Neural crest cell (in vitro differentiated cells): ENCODE measurements around the gene TMLHE. TPM values are rescaled to one million over a fixed set of nuclear protein-coding genes. Genes with fewer than 3 reads are reported as not detected.
A peak's percentile ranks its signal among the peaks of the same experiment; 100 is the strongest.
"Not testable (repeated sequence)": the region's sequence is repeated elsewhere in the genome, so short reads cannot be mapped to it uniquely, and the experiment has no call there.

Experiments used
- DNase-seq: peaks from one replicate; pipeline ENCODE4 v3.0.0; 2021; ENCODE audit warnings: low read depth, mixed read lengths, low spot score
- H3K27ac Mint-ChIP-seq: one replicate; pipeline ENCODE4 v1.8.0; 2021; ENCODE audit warnings: mild to moderate bottlenecking, mixed read lengths; ENCODE audit not compliant: unreplicated experiment
- H3K27me3 Mint-ChIP-seq: 2 replicates; pipeline ENCODE4 v1.8.0; 2021; ENCODE audit warnings: low read depth, mild to moderate bottlenecking, mixed read lengths
- H3K36me3 Mint-ChIP-seq: 2 replicates; pipeline ENCODE4 v1.8.0; 2021; ENCODE audit warnings: low read depth, mild to moderate bottlenecking, mixed read lengths
- H3K4me1 Mint-ChIP-seq: 2 replicates; pipeline ENCODE4 v1.8.0; 2021; ENCODE audit warnings: mixed read lengths
- H3K4me3 Mint-ChIP-seq: one replicate; pipeline ENCODE4 v1.8.0; 2021; ENCODE audit warnings: mild to moderate bottlenecking, mixed read lengths
- H3K9me3 Mint-ChIP-seq: 2 replicates; pipeline ENCODE4 v1.8.0; 2021; ENCODE audit warnings: mixed read lengths
- CTCF ChIP-seq: fragments of 200-600 bp; sonication (generic); conservative IDR thresholded peaks from 2 replicates; pipeline ENCODE4 v1.5.0; 2021; ENCODE audit warnings: antibody characterized with exemption, mild to moderate bottlenecking
- total RNA-seq: library from RNA; stranded (reverse); gene quantifications from 2 replicates; pipeline ENCODE4 v1.2.1, GENCODE V29; 2021

The TMLHE gene
- total RNA-seq, 1 donor from 2014 or later: 17.7 TPM

- no peaks in the 10 kb centered on the region for H3K27me3 Mint-ChIP-seq
- DNase-seq: no peak
- H3K4me3 Mint-ChIP-seq: no peak overlapping the region
- no peak for TF ChIP-seq CTCF
- peaks cover 3% of the 10 kb centered on the region for H3K4me1 Mint-ChIP-seq
- H3K36me3 Mint-ChIP-seq: peaks cover 11% of the 10 kb centered on the region
- no peak overlapping the region for H3K27ac Mint-ChIP-seq
- H3K9me3 Mint-ChIP-seq: peaks cover 21% of the 10 kb centered on the region
These were observed 19.8 kb upstream of the TMLHE start for GRCh38 chrX:155632431-155633100.

- H3K9me3 Mint-ChIP-seq: peaks cover 11% of the 10 kb centered on the region
- not testable (repeated sequence) for H3K27me3 Mint-ChIP-seq, H3K27ac Mint-ChIP-seq, H3K4me1 Mint-ChIP-seq, H3K4me3 Mint-ChIP-seq, DNase-seq, H3K36me3 Mint-ChIP-seq
These were observed 7.4 kb upstream of the TMLHE start for GRCh38 chrX:155620110-155620509.

- Mint-ChIP-seq H3K36me3 (no peaks in the 10 kb centered on the region), H3K4me3 (no peak overlapping the region), H3K4me1 (no peaks in the 10 kb centered on the region), H3K27ac (no peak overlapping the region), H3K9me3 (peaks cover 9% of the 10 kb centered on the region), H3K27me3 (no peaks in the 10 kb centered on the region)
- DNase-seq: no peak
- TF ChIP-seq CTCF: no peak
These were observed 3.2 kb upstream of the TMLHE start for GRCh38 chrX:155615938-155616337.

- Mint-ChIP-seq H3K4me3 (peak overlapping the region; percentile 42), H3K4me1 (no peaks in the 10 kb centered on the region), H3K9me3 (peaks cover 13% of the 10 kb centered on the region), H3K36me3 (peaks cover 9% of the 10 kb centered on the region), H3K27me3 (no peaks in the 10 kb centered on the region), H3K27ac (no peak overlapping the region)
- TF ChIP-seq CTCF: no peak
- DNase-seq: no peak
These were observed 1.3 kb upstream of the TMLHE start for GRCh38 chrX:155613927-155614559.

GRCh38 chrX:155611302-155611701 is 1.4 kb downstream of the TMLHE start:
- Mint-ChIP-seq H3K9me3 (peaks cover 22% of the 10 kb centered on the region), H3K27me3 (no peaks in the 10 kb centered on the region), H3K4me3 (peak overlapping the region; percentile 92), H3K4me1 (no peaks in the 10 kb centered on the region), H3K36me3 (peaks cover 31% of the 10 kb centered on the region), H3K27ac (no peak overlapping the region)
- DNase-seq: no peak
- TF ChIP-seq CTCF: no peak

- Mint-ChIP-seq H3K4me3 (no peak overlapping the region), H3K4me1 (no peaks in the 10 kb centered on the region), H3K36me3 (peaks cover 41% of the 10 kb centered on the region), H3K9me3 (peaks cover 32% of the 10 kb centered on the region), H3K27me3 (no peaks in the 10 kb centered on the region), H3K27ac (no peak overlapping the region)
- TF ChIP-seq CTCF: no peak
- DNase-seq: no peak
These were observed 19.8 kb downstream of the TMLHE start for GRCh38 chrX:155592981-155593380.
